ENCODE data around the gene FIGLA.

GRCh38 chr2:70778676-70779075, 11.8 kb downstream of the FIGLA start:
- TF ChIP-seq CTCF (IDR thresholded peaks at IDR 0.05 in 2 of 3, conservative IDR thresholded peaks at IDR 0.05 in 1 of 3; ENCODE audit: borderline replicate concordance in 1 of 3, insufficient read depth in 1 of 3, low read depth in 2 of 3, low read length in 2 of 3): no peak
- no peak for TF ChIP-seq EZH2 (IDR thresholded peaks at IDR 0.05)
- TF ChIP-seq, protein P1, sequence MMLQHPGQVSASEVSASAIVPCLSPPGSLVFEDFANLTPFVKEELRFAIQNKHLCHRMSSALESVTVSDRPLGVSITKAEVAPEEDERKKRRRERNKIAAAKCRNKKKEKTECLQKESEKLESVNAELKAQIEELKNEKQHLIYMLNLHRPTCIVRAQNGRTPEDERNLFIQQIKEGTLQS (IDR thresholded peaks at IDR 0.05): no peak
- no peak for TF ChIP-seq TCF7L2 (IDR thresholded peaks at IDR 0.05; ENCODE audit: borderline replicate concordance, extremely low read depth, insufficient read depth, insufficient read length)
